ENCODE results near the gene IGF2. TPM values are rescaled to one million over a fixed set of nuclear protein-coding genes. Genes with fewer than 3 reads are reported as not detected.

The IGF2 gene
- polyA plus RNA-seq, 1 donor from 2014 or later = not detected

GRCh38 chr11:2156416-2157182 is 17.4 kb upstream of the IGF2 start:
- Histone ChIP-seq H3K79me2 (replicated peaks; ENCODE audit: insufficient read depth, low read length) (no peaks in the 10 kb centered on the region), H3K4me2 (ENCODE audit: low read length) (no peak overlapping the region), H3K27ac (ENCODE audit: low read length) (no peak overlapping the region), H3F3A (ENCODE audit: insufficient read depth, low read length, poor library complexity, severe bottlenecking) (no peaks in the 10 kb centered on the region), H3K9me3 (ENCODE audit: low read length) (no peaks in the 10 kb centered on the region), H4K20me1 (ENCODE audit: insufficient read depth) (no peaks in the 10 kb centered on the region), H3K36me3 (ENCODE audit: insufficient read depth, low read length) (no peaks in the 10 kb centered on the region), H3K4me3 (ENCODE audit: low read length) (no peak overlapping the region), H2AFZ (ENCODE audit: low read depth, low read length) (no peak overlapping the region), H3K27me3 (ENCODE audit: insufficient read depth, low read depth, low read length) (no peaks in the 10 kb centered on the region), H3K9me2 (ENCODE audit: insufficient read depth, low read length) (no peaks in the 10 kb centered on the region), H3K9ac (ENCODE audit: low read length) (no peak overlapping the region)
- peak; percentile 78 for TF ChIP-seq RAD21 (conservative IDR thresholded peaks at IDR 0.05)
- TF ChIP-seq, protein P1, sequence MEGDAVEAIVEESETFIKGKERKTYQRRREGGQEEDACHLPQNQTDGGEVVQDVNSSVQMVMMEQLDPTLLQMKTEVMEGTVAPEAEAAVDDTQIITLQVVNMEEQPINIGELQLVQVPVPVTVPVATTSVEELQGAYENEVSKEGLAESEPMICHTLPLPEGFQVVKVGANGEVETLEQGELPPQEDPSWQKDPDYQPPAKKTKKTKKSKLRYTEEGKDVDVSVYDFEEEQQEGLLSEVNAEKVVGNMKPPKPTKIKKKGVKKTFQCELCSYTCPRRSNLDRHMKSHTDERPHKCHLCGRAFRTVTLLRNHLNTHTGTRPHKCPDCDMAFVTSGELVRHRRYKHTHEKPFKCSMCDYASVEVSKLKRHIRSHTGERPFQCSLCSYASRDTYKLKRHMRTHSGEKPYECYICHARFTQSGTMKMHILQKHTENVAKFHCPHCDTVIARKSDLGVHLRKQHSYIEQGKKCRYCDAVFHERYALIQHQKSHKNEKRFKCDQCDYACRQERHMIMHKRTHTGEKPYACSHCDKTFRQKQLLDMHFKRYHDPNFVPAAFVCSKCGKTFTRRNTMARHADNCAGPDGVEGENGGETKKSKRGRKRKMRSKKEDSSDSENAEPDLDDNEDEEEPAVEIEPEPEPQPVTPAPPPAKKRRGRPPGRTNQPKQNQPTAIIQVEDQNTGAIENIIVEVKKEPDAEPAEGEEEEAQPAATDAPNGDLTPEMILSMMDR (IDR thresholded peaks at IDR 0.05; ENCODE audit: poor library complexity, severe bottlenecking) = peak; percentile 78
- TF ChIP-seq REST (IDR thresholded peaks at IDR 0.05; ENCODE audit: borderline replicate concordance) = no peak
- TF ChIP-seq SMC3 (conservative IDR thresholded peaks at IDR 0.05; ENCODE audit: poor library complexity) = peak; percentile 75

GRCh38 chr11:2155511-2155910 is 16.3 kb upstream of the IGF2 start:
- Histone ChIP-seq H3F3A (ENCODE audit: insufficient read depth, low read length, poor library complexity, severe bottlenecking) (no peaks in the 10 kb centered on the region), H3K27me3 (ENCODE audit: insufficient read depth, low read depth, low read length) (no peaks in the 10 kb centered on the region)
- no peak for TF ChIP-seq RAD21 (conservative IDR thresholded peaks at IDR 0.05)
- TF ChIP-seq, protein P1 (IDR thresholded peaks at IDR 0.05; ENCODE audit: poor library complexity, severe bottlenecking) = no peak
- no peak for TF ChIP-seq SMC3 (conservative IDR thresholded peaks at IDR 0.05; ENCODE audit: poor library complexity)
- no peak for TF ChIP-seq POLR2AphosphoS5 (IDR thresholded peaks at IDR 0.05)
- no peak for TF ChIP-seq MXI1 (conservative IDR thresholded peaks at IDR 0.05; ENCODE audit: poor library complexity, severe bottlenecking)
- TF ChIP-seq TAF1 (IDR thresholded peaks at IDR 0.05; ENCODE audit: low read depth) = no peak
- TF ChIP-seq EP300 (conservative IDR thresholded peaks at IDR 0.05; ENCODE audit: poor library complexity, severe bottlenecking) = no peak
- TF ChIP-seq EZH2 (IDR thresholded peaks at IDR 0.05; ENCODE audit: borderline replicate concordance, insufficient read depth, low read length, poor library complexity, severe bottlenecking) = no peak
- TF ChIP-seq REST (IDR thresholded peaks at IDR 0.05; ENCODE audit: borderline replicate concordance) = no peak

More at GRCh38 chr11:2155511-2155910, 16.3 kb upstream of the IGF2 start:
- Histone ChIP-seq H3K4me3 (ENCODE audit: low read length) (no peak overlapping the region), H3K27ac (ENCODE audit: low read length) (no peak overlapping the region), H3K9me3 (ENCODE audit: low read length) (no peaks in the 10 kb centered on the region), H3K36me3 (ENCODE audit: insufficient read depth, low read length) (no peaks in the 10 kb centered on the region), H3K9ac (ENCODE audit: low read length) (no peak overlapping the region), H3K79me2 (replicated peaks; ENCODE audit: insufficient read depth, low read length) (no peaks in the 10 kb centered on the region), H3K4me2 (ENCODE audit: low read length) (no peak overlapping the region), H3K9me2 (ENCODE audit: insufficient read depth, low read length) (no peaks in the 10 kb centered on the region), H2AFZ (ENCODE audit: low read depth, low read length) (no peak overlapping the region), H4K20me1 (ENCODE audit: insufficient read depth) (no peaks in the 10 kb centered on the region)
